ENCODE data around the gene KRTAP27-1. TPM values are rescaled to one million over a fixed set of nuclear protein-coding genes. Genes with fewer than 3 reads are reported as not detected.

Gene KRTAP27-1
- total RNA-seq, 1 experiment from 2014 or later, result not detected

- BruUV-seq (replicated peaks), result no TSS peak
- Histone ChIP-seq H3K27ac (ENCODE audit: low read depth, low read length) (no peak overlapping the region), H3K4me2 (ENCODE audit: low read length) (no peak overlapping the region), H3K79me2 (ENCODE audit: insufficient read depth, low read length) (no peaks in the 10 kb centered on the region), H3K9me3 (ENCODE audit: control insufficient read depth in 1 of 2, insufficient read depth in 1 of 2, low read depth in 1 of 2, low read length in 2 of 2) (peaks cover 5 to 19% of the 10 kb centered on the region in 2 experiments; a peak in 2 of 4 replicates), H4K20me1 (ENCODE audit: insufficient read depth) (no peaks in the 10 kb centered on the region), H3K9ac (ENCODE audit: low read length) (no peak overlapping the region), H3K27me3 (ENCODE audit: insufficient read depth, low read length) (no peaks in the 10 kb centered on the region), H3K36me3 (ENCODE audit: control insufficient read depth in 1 of 2, insufficient read depth in 2 of 2, low read length in 2 of 2) (no peaks in the 10 kb centered on the region), H3K9me2 (ENCODE audit: insufficient read depth) (no peaks in the 10 kb centered on the region), H3K4me1 (ENCODE audit: control insufficient read depth in 1 of 2, insufficient read depth in 2 of 2, low read length in 2 of 2) (no peaks in the 10 kb centered on the region), H2AFZ (ENCODE audit: low read depth, low read length, poor library complexity, severe bottlenecking) (no peak overlapping the region), H3K4me3 (replicated peaks in 1 of 2; ENCODE audit: low read depth in 1 of 2, low read length in 2 of 2) (no peak overlapping the region)
- no peak for TF ChIP-seq SRF (IDR thresholded peaks at IDR 0.05; ENCODE audit: low read depth)
- TF ChIP-seq, protein P1, sequence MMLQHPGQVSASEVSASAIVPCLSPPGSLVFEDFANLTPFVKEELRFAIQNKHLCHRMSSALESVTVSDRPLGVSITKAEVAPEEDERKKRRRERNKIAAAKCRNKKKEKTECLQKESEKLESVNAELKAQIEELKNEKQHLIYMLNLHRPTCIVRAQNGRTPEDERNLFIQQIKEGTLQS (IDR thresholded peaks at IDR 0.05), result no peak
- no peak for TF ChIP-seq RAD21 (IDR thresholded peaks at IDR 0.05; ENCODE audit: low read depth)
- no peak for TF ChIP-seq YY1 (IDR thresholded peaks at IDR 0.05; ENCODE audit: extremely low read depth, insufficient replicate concordance, low read depth, low read length)
- TF ChIP-seq, protein P2, sequence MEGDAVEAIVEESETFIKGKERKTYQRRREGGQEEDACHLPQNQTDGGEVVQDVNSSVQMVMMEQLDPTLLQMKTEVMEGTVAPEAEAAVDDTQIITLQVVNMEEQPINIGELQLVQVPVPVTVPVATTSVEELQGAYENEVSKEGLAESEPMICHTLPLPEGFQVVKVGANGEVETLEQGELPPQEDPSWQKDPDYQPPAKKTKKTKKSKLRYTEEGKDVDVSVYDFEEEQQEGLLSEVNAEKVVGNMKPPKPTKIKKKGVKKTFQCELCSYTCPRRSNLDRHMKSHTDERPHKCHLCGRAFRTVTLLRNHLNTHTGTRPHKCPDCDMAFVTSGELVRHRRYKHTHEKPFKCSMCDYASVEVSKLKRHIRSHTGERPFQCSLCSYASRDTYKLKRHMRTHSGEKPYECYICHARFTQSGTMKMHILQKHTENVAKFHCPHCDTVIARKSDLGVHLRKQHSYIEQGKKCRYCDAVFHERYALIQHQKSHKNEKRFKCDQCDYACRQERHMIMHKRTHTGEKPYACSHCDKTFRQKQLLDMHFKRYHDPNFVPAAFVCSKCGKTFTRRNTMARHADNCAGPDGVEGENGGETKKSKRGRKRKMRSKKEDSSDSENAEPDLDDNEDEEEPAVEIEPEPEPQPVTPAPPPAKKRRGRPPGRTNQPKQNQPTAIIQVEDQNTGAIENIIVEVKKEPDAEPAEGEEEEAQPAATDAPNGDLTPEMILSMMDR (IDR thresholded peaks at IDR 0.05 in 2 of 3, conservative IDR thresholded peaks at IDR 0.05 in 1 of 3; ENCODE audit: borderline replicate concordance in 1 of 3, insufficient read depth in 1 of 3, low read depth in 2 of 3, low read length in 2 of 3), result no peak
- TF ChIP-seq CBX3 (IDR thresholded peaks at IDR 0.05; ENCODE audit: low read depth), result no peak
- TF ChIP-seq, protein P3, sequence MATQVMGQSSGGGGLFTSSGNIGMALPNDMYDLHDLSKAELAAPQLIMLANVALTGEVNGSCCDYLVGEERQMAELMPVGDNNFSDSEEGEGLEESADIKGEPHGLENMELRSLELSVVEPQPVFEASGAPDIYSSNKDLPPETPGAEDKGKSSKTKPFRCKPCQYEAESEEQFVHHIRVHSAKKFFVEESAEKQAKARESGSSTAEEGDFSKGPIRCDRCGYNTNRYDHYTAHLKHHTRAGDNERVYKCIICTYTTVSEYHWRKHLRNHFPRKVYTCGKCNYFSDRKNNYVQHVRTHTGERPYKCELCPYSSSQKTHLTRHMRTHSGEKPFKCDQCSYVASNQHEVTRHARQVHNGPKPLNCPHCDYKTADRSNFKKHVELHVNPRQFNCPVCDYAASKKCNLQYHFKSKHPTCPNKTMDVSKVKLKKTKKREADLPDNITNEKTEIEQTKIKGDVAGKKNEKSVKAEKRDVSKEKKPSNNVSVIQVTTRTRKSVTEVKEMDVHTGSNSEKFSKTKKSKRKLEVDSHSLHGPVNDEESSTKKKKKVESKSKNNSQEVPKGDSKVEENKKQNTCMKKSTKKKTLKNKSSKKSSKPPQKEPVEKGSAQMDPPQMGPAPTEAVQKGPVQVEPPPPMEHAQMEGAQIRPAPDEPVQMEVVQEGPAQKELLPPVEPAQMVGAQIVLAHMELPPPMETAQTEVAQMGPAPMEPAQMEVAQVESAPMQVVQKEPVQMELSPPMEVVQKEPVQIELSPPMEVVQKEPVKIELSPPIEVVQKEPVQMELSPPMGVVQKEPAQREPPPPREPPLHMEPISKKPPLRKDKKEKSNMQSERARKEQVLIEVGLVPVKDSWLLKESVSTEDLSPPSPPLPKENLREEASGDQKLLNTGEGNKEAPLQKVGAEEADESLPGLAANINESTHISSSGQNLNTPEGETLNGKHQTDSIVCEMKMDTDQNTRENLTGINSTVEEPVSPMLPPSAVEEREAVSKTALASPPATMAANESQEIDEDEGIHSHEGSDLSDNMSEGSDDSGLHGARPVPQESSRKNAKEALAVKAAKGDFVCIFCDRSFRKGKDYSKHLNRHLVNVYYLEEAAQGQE (IDR thresholded peaks at IDR 0.05; ENCODE audit: low read depth), result no peak
- no peak for TF ChIP-seq JUND (IDR thresholded peaks at IDR 0.05)
- TF ChIP-seq SIN3A (IDR thresholded peaks at IDR 0.05; ENCODE audit: low read depth), result no peak
- no peak for TF ChIP-seq EZH2 (IDR thresholded peaks at IDR 0.05)
- no peak for TF ChIP-seq EZH2phosphoT487 (IDR thresholded peaks at IDR 0.05; ENCODE audit: borderline replicate concordance)
- TF ChIP-seq POLR2AphosphoS5 (IDR thresholded peaks at IDR 0.05; ENCODE audit: low read depth, low read length), result no peak
- no peak for TF ChIP-seq EGR1 (IDR thresholded peaks at IDR 0.05; ENCODE audit: low read depth)
- no peak for TF ChIP-seq POLR2A (IDR thresholded peaks at IDR 0.05; ENCODE audit: borderline replicate concordance, extremely low read depth, insufficient read depth, insufficient read length)
- TF ChIP-seq TCF7L2 (IDR thresholded peaks at IDR 0.05; ENCODE audit: borderline replicate concordance, extremely low read depth, insufficient read depth, insufficient read length), result no peak
- TF ChIP-seq ZNF274 (IDR thresholded peaks at IDR 0.05; ENCODE audit: low read depth, low read length), result no peak
- TF ChIP-seq ZFX (IDR thresholded peaks at IDR 0.05), result no peak
- TF ChIP-seq SP1 (IDR thresholded peaks at IDR 0.05; ENCODE audit: low read depth), result no peak
- DNase-seq (ENCODE audit: low read depth, low spot score) (no peak), ATAC-seq (no peak)
- intact Hi-C loops (cut with micrococcal nuclease), result no loop called here
- ChIA-PET CTCF (no interaction called here), POLR2A (no interaction called here), RAD21 (ENCODE audit: low non-redundant PET in 1 of 2, low total read pairs in 2 of 2, uncharacterized antibody in 2 of 2, unreplicated experiment in 2 of 2) (no interaction called here)
Observed at GRCh38 chr21:30336596-30336995, 898 bp downstream of the KRTAP27-1 start.

Measured in HCT116 (cell line).